ENCODE measurements around the gene PLEKHN1.
"Not testable (repeated sequence)": the region's sequence is repeated elsewhere in the genome, so short reads cannot be mapped to it uniquely, and the experiment has no call there.

Gene PLEKHN1

GRCh38 chr1:1005774-1006304 is 39.6 kb downstream of the PLEKHN1 start:
- Histone ChIP-seq H3K4me1 (ENCODE audit: control insufficient read depth, insufficient read depth, low read length) (peaks cover 21% of the 10 kb centered on the region), H3K9ac (ENCODE audit: low read length in 2 of 2) (no peak overlapping the region), H3K27ac (ENCODE audit: low read length) (no peak overlapping the region), H3K36me3 (ENCODE audit: control insufficient read depth in 2 of 2, insufficient read depth in 2 of 2, low read length in 2 of 2) (no peaks in the 10 kb centered on the region), H3K27me3 (ENCODE audit: control insufficient read depth in 1 of 2, insufficient read depth in 2 of 2, low read length in 2 of 2) (peaks cover 5 to 13% of the 10 kb centered on the region in 2 donors), H3K9me3 (ENCODE audit: control insufficient read depth in 2 of 2, low read length in 2 of 2) (no peaks in the 10 kb centered on the region), H3K4me3 (ENCODE audit: low read length in 2 of 2) (no peak overlapping the region)

- Histone ChIP-seq H3K9ac (ENCODE audit: low read length in 2 of 2) (no peak overlapping the region), H3K27me3 (ENCODE audit: control insufficient read depth in 1 of 2, insufficient read depth in 2 of 2, low read length in 2 of 2) (peaks cover 4 to 13% of the 10 kb centered on the region in 2 donors), H3K9me3 (ENCODE audit: control insufficient read depth in 2 of 2, low read length in 2 of 2) (no peaks in the 10 kb centered on the region), H3K27ac (ENCODE audit: low read length) (no peak overlapping the region), H3K4me1 (ENCODE audit: control insufficient read depth, insufficient read depth, low read length) (peaks cover 15% of the 10 kb centered on the region), H3K4me3 (ENCODE audit: low read length in 2 of 2) (no peak overlapping the region), H3K36me3 (ENCODE audit: control insufficient read depth in 2 of 2, insufficient read depth in 2 of 2, low read length in 2 of 2) (no peaks in the 10 kb centered on the region)
These were observed 40.2 kb downstream of the PLEKHN1 start for GRCh38 chr1:1006305-1007159.

- H3K36me3 ChIP-seq (ENCODE audit: control insufficient read depth in 2 of 2, insufficient read depth in 2 of 2, low read length in 2 of 2); H3K9me3 ChIP-seq (ENCODE audit: control insufficient read depth in 2 of 2, low read length in 2 of 2); H3K9ac ChIP-seq (ENCODE audit: low read length in 2 of 2); H3K4me3 ChIP-seq (ENCODE audit: low read length in 2 of 2); H3K27ac ChIP-seq (ENCODE audit: low read length): not testable (repeated sequence)
- Histone ChIP-seq H3K27me3 (ENCODE audit: control insufficient read depth in 1 of 2, insufficient read depth in 2 of 2, low read length in 2 of 2) (peaks cover 4 to 13% of the 10 kb centered on the region in 2 donors), H3K4me1 (ENCODE audit: control insufficient read depth, insufficient read depth, low read length) (peaks cover 29% of the 10 kb centered on the region)
These were observed 43.8 kb downstream of the PLEKHN1 start for GRCh38 chr1:1010131-1010530.

GRCh38 chr1:1011396-1011949 is 45.2 kb downstream of the PLEKHN1 start:
- Histone ChIP-seq H3K27ac (ENCODE audit: low read length) (no peak overlapping the region), H3K36me3 (ENCODE audit: control insufficient read depth in 2 of 2, insufficient read depth in 2 of 2, low read length in 2 of 2) (no peaks in the 10 kb centered on the region), H3K4me3 (ENCODE audit: low read length in 2 of 2) (no peak overlapping the region), H3K9ac (ENCODE audit: low read length in 2 of 2) (no peak overlapping the region), H3K9me3 (ENCODE audit: control insufficient read depth in 2 of 2, low read length in 2 of 2) (no peaks in the 10 kb centered on the region), H3K4me1 (ENCODE audit: control insufficient read depth, insufficient read depth, low read length) (peaks cover 21% of the 10 kb centered on the region), H3K27me3 (ENCODE audit: control insufficient read depth in 1 of 2, insufficient read depth in 2 of 2, low read length in 2 of 2) (peaks cover 1 to 6% of the 10 kb centered on the region in 2 donors)

- H3K4me3 ChIP-seq (ENCODE audit: low read length in 2 of 2), result peak overlapping the region; percentile 91 to 93
- H3K36me3 ChIP-seq (ENCODE audit: control insufficient read depth in 2 of 2, insufficient read depth in 2 of 2, low read length in 2 of 2); H3K27me3 ChIP-seq (ENCODE audit: control insufficient read depth in 1 of 2, insufficient read depth in 2 of 2, low read length in 2 of 2); H3K9me3 ChIP-seq (ENCODE audit: control insufficient read depth in 2 of 2, low read length in 2 of 2): not testable (repeated sequence)
- peak overlapping the region; percentile 76 for H3K27ac ChIP-seq (ENCODE audit: low read length)
- H3K9ac ChIP-seq (ENCODE audit: low read length in 2 of 2), result peak overlapping the region; percentile 70 to 74
- peaks cover 21% of the 10 kb centered on the region for H3K4me1 ChIP-seq (ENCODE audit: control insufficient read depth, insufficient read depth, low read length)
These were observed 46.4 kb downstream of the PLEKHN1 start for GRCh38 chr1:1012736-1013104.

GRCh38 chr1:1013105-1013921 is 47.0 kb downstream of the PLEKHN1 start, which contains the start of gene ISG15:
Gene ISG15 (plus strand): TSS chr1:1013497. CDS start chr1:1013574, 77 bp downstream.
- Histone ChIP-seq H3K9ac (ENCODE audit: low read length in 2 of 2) (peak within 1 kb of the TSS; percentile 70 to 81), H3K27ac (ENCODE audit: low read length) (peak within 1 kb of the TSS; percentile 76)

GRCh38 chr1:1013922-1014648 is 47.8 kb downstream of the PLEKHN1 start:
- peak overlapping the region; percentile 76 for H3K27ac ChIP-seq (ENCODE audit: low read length)
- no peaks in the 10 kb centered on the region for H3K36me3 ChIP-seq (ENCODE audit: control insufficient read depth in 2 of 2, insufficient read depth in 2 of 2, low read length in 2 of 2)
- no peaks in the 10 kb centered on the region for H3K27me3 ChIP-seq (ENCODE audit: control insufficient read depth in 1 of 2, insufficient read depth in 2 of 2, low read length in 2 of 2)
- no peaks in the 10 kb centered on the region for H3K9me3 ChIP-seq (ENCODE audit: control insufficient read depth in 2 of 2, low read length in 2 of 2)
- peaks cover 21% of the 10 kb centered on the region for H3K4me1 ChIP-seq (ENCODE audit: control insufficient read depth, insufficient read depth, low read length)
- peak overlapping the region; percentile 70 to 81 for H3K9ac ChIP-seq (ENCODE audit: low read length in 2 of 2)
- peak overlapping the region; percentile 91 to 93 for H3K4me3 ChIP-seq (ENCODE audit: low read length in 2 of 2)

More at GRCh38 chr1:1013105-1013921, 47.0 kb downstream of the PLEKHN1 start, which contains the start of gene ISG15:
- peaks cover 21% of the 10 kb centered on the region for H3K4me1 ChIP-seq (ENCODE audit: control insufficient read depth, insufficient read depth, low read length)
- no peaks in the 10 kb centered on the region for H3K9me3 ChIP-seq (ENCODE audit: control insufficient read depth in 2 of 2, low read length in 2 of 2)
- no peaks in the 10 kb centered on the region for H3K36me3 ChIP-seq (ENCODE audit: control insufficient read depth in 2 of 2, insufficient read depth in 2 of 2, low read length in 2 of 2)
- H3K4me3 ChIP-seq (ENCODE audit: low read length in 2 of 2), result peak within 1 kb of the TSS; percentile 91 to 93
- no peaks in the 10 kb centered on the region for H3K27me3 ChIP-seq (ENCODE audit: control insufficient read depth in 1 of 2, insufficient read depth in 2 of 2, low read length in 2 of 2)

GRCh38 chr1:1014799-1015681 is 48.8 kb downstream of the PLEKHN1 start:
- H3K27me3 ChIP-seq (ENCODE audit: control insufficient read depth in 1 of 2, insufficient read depth in 2 of 2, low read length in 2 of 2), result no peaks in the 10 kb centered on the region
- no peak overlapping the region for H3K27ac ChIP-seq (ENCODE audit: low read length)
- H3K9me3 ChIP-seq (ENCODE audit: control insufficient read depth in 2 of 2, low read length in 2 of 2), result no peaks in the 10 kb centered on the region
- no peak overlapping the region for H3K4me3 ChIP-seq (ENCODE audit: low read length in 2 of 2)
- H3K4me1 ChIP-seq (ENCODE audit: control insufficient read depth, insufficient read depth, low read length), result peaks cover 21% of the 10 kb centered on the region
- H3K36me3 ChIP-seq (ENCODE audit: control insufficient read depth in 2 of 2, insufficient read depth in 2 of 2, low read length in 2 of 2), result no peaks in the 10 kb centered on the region
- no peak overlapping the region for H3K9ac ChIP-seq (ENCODE audit: low read length in 2 of 2)

GRCh38 chr1:1017397-1018320 is 51.4 kb downstream of the PLEKHN1 start:
- not testable (repeated sequence) for H3K36me3 ChIP-seq (ENCODE audit: control insufficient read depth in 2 of 2, insufficient read depth in 2 of 2, low read length in 2 of 2); H3K27me3 ChIP-seq (ENCODE audit: control insufficient read depth in 1 of 2, insufficient read depth in 2 of 2, low read length in 2 of 2); H3K27ac ChIP-seq (ENCODE audit: low read length); H3K9ac ChIP-seq (ENCODE audit: low read length in 2 of 2); H3K4me3 ChIP-seq (ENCODE audit: low read length in 2 of 2); H3K9me3 ChIP-seq (ENCODE audit: control insufficient read depth in 2 of 2, low read length in 2 of 2)
- H3K4me1 ChIP-seq (ENCODE audit: control insufficient read depth, insufficient read depth, low read length), result peaks cover 27% of the 10 kb centered on the region
